ENCODE data around the gene PRPSAP1. TPM values are rescaled to one million over a fixed set of nuclear protein-coding genes. Genes with fewer than 3 reads are reported as not detected.

PRPSAP1 gene
- total RNA-seq, 1 donor from 2014 or later, result 30.7 TPM

DNA sequence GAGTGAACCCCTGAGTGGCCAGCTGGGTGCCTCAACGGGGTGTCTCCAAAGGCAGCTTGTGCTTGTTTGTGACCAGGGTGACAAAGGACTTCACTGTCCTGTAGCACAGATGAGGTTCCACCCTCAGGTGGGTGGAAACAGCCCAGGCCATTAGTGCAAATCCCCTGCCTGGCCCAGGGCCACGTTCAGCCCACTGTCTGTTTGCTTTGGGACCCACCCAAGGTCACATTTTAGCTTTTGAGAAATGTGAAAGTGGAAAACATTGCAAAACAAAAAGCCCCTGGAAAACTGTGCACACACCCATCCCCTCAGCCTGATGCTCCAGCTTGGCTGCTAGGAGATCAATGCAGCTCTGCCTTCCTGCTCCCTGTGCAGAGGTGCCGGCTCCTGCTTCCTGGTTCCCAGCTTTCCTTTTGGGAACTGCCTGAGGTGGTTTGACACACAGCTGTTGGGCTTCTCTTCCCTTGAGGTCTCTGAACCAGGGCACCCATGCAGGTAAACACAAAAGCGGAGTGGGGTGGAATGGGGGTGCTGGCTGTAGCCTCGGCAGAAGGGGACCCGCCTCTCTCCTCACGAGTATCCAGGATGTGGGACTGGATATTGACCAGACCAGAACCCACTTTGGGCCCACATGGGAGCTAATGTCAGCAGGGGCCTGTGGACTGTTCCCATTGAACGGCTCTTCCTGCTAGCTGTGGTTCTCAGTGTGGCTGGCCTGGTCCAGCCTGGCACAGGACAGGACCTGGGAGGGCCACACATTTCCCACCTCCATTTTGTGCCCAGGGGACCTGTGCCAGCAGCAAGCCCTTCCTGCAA lies 22.8 kb upstream of the PRPSAP1 start:
- H3K27ac ChIP-seq (replicated peaks), result peak overlapping the region; percentile 60
- peaks cover 24% of the 10 kb centered on the region for H3K4me1 ChIP-seq
- H3K36me3 ChIP-seq, result no peaks in the 10 kb centered on the region
- no peak for TF ChIP-seq CTCF (IDR thresholded peaks at IDR 0.05; ENCODE audit: borderline replicate concordance)
- H3K9me3 ChIP-seq (replicated peaks), result no peaks in the 10 kb centered on the region
- no peak overlapping the region for H3K4me3 ChIP-seq
- no peak for DNase-seq
- H3K27me3 ChIP-seq (ENCODE audit: low read depth), result no peaks in the 10 kb centered on the region
- intact Hi-C loops (cut with micrococcal nuclease), result no loop called here

GRCh38 chr17:76371656-76372628 lies 18.2 kb upstream of the PRPSAP1 start:
- Histone ChIP-seq H3K9me3 (replicated peaks) (no peaks in the 10 kb centered on the region), H3K36me3 (no peaks in the 10 kb centered on the region), H3K27ac (replicated peaks) (no peak overlapping the region), H3K27me3 (ENCODE audit: low read depth) (no peaks in the 10 kb centered on the region), H3K4me3 (no peak overlapping the region), H3K4me1 (peaks cover 40% of the 10 kb centered on the region)
- intact Hi-C loops (cut with micrococcal nuclease), result no loop called here
- DNase-seq, result no peak
- TF ChIP-seq CTCF (IDR thresholded peaks at IDR 0.05; ENCODE audit: borderline replicate concordance), result no peak

- Histone ChIP-seq H3K27ac (replicated peaks) (peak overlapping the region; percentile 69), H3K4me1 (peaks cover 25% of the 10 kb centered on the region), H3K4me3 (no peak overlapping the region), H3K9me3 (replicated peaks) (no peaks in the 10 kb centered on the region), H3K27me3 (ENCODE audit: low read depth) (no peaks in the 10 kb centered on the region), H3K36me3 (no peaks in the 10 kb centered on the region)
- DNase-seq, result peak; percentile 87
- intact Hi-C loops (cut with micrococcal nuclease), result no loop called here
- TF ChIP-seq CTCF (IDR thresholded peaks at IDR 0.05; ENCODE audit: borderline replicate concordance), result peak; percentile 76
Observed at GRCh38 chr17:76370261-76370993, 16.7 kb upstream of the PRPSAP1 start.

GRCh38 chr17:76369804-76370203 lies 16.1 kb upstream of the PRPSAP1 start:
- DNase-seq, result peak; percentile 35

More at GRCh38 chr17:76369804-76370203, 16.1 kb upstream of the PRPSAP1 start:
- intact Hi-C loops (cut with micrococcal nuclease), result no loop called here
- H3K27ac ChIP-seq (replicated peaks), result peak overlapping the region; percentile 69
- no peak for TF ChIP-seq CTCF (IDR thresholded peaks at IDR 0.05; ENCODE audit: borderline replicate concordance)
- H3K4me1 ChIP-seq, result peaks cover 22% of the 10 kb centered on the region
- H3K36me3 ChIP-seq, result no peaks in the 10 kb centered on the region
- H3K27me3 ChIP-seq (ENCODE audit: low read depth), result no peaks in the 10 kb centered on the region
- H3K9me3 ChIP-seq (replicated peaks), result no peaks in the 10 kb centered on the region
- no peak overlapping the region for H3K4me3 ChIP-seq
